Fibroblast of lung (primary cell): ENCODE results near the gene CRYBG1.

Experiments
- CTCF ChIP-seq, 2 donors: IDR thresholded peaks in 1 of 2; conservative IDR thresholded peaks in 1 of 2; 1 replicate in 1 of 2; 2 replicates in 1 of 2; pipeline ENCODE4 v1.5.1; 2011 to 2012; ENCODE audit warnings: low read length in 2 of 2, control low read depth in 1 of 2, inconsistent platforms in 1 of 2, low read depth in 1 of 2, mild to moderate bottlenecking in 1 of 2
- EZH2 ChIP-seq: IDR thresholded peaks from 2 replicates; pipeline ENCODE4 v1.5.1; 2012; ENCODE audit warnings: low read length, control low read depth, mild to moderate bottlenecking; ENCODE audit errors: missing control alignments

DNA sequence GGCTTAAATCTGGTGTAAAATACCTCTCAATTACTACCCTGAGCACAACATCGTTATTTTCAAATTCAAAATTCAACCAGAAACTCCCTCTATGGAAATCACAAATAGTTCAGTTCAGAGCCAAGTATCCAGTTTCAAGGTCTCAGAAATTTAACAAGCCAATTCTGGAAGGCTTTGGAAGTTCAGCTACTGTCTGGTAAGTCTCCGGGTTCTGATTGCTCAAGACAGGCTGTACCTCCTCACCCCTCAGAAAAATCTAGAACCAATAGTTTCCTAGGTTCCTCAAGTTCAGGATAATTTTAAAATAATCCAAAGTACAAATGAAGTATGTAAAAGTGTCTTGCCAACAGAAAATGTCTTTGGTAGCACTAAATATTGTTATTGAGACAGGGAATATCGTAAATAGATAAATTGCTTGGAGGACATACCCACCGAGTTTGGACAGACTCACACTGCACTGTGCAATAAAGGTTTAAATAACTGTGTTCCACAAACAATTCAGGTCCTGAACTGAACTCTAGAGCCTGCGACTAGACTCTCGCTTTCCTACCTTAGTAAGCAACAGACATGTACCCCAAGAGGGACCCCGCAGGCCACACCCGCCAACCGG lies 35.7 kb upstream of the CRYBG1 start:
- no peak for TF ChIP-seq CTCF (conservative IDR thresholded peaks at IDR 0.05 in 1 of 2, IDR thresholded peaks at IDR 0.05 in 1 of 2; ENCODE audit: low read depth in 1 of 2, low read length in 2 of 2)
- TF ChIP-seq EZH2, result no peak
